SK-N-SH (cell line): Measurements from ENCODE around the gene CSNK1G2. TPM values are rescaled to one million over a fixed set of nuclear protein-coding genes. Genes with fewer than 3 reads are reported as not detected.

Source experiments
- CTCF ChIA-PET: fragments of 300-600, 350-600 bp; formaldehyde crosslinking; extraction: SDS; loops from one replicate; lab custom pipeline; 2021; lab: Yijun Ruan, JAX
- POLR2A ChIA-PET: fragments of 350-600 bp; sonication (Branson Sonifier 250); formaldehyde crosslinking; extraction: SDS; loops from one replicate; lab custom pipeline; 2020; ENCODE audit warnings: antibody characterized with exemption, inconsistent platforms; lab: Yijun Ruan, JAX
- DNase-seq: peaks from one replicate; pipeline ENCODE4 v3.0.0; 2012
- H2AFZ ChIP-seq: fragments of 200-600 bp; sonication (generic); 2 replicates; pipeline ENCODE4 v1.8.1; 2016; ENCODE audit warnings: antibody characterized with exemption, mild to moderate bottlenecking, low read depth
- H3F3A ChIP-seq: fragments of 200-600 bp; sonication (generic); replicated peaks from 2 replicates; pipeline ENCODE3; 2016; ENCODE audit warnings: antibody characterized with exemption, mild to moderate bottlenecking; ENCODE audit not compliant: insufficient read depth
- H3K27ac ChIP-seq, 2 experiments: fragments of 200-500 bp in 1 of 2; fragments of 200-600 bp in 1 of 2; sonication (Bioruptor generic) in 1 of 2; sonication (generic), shearing (Covaris generic) in 1 of 2; 2 replicates each; pipeline versions ENCODE4 v1.5.1 to v1.6.1; 2014 to 2016; ENCODE audit warnings: low read depth in 2 of 2, inconsistent platforms in 1 of 2, low read length in 1 of 2, mild to moderate bottlenecking in 1 of 2, mixed read lengths in 1 of 2
- H3K27me3 ChIP-seq: fragments of 200-600 bp; sonication (generic), shearing (Covaris generic); 2 replicates; pipeline ENCODE4 v1.6.1; 2016; ENCODE audit warnings: mixed run types; ENCODE audit not compliant: insufficient read depth
- H3K36me3 ChIP-seq, 2 experiments: fragments of 200-500 bp in 1 of 2; fragments of 200-600 bp in 1 of 2; sonication (Bioruptor generic) in 1 of 2; sonication (generic) in 1 of 2; replicated peaks in 1 of 2; 2 replicates each; pipeline versions ENCODE3 to v1.5.1; 2014 to 2016; ENCODE audit warnings: low read length in 1 of 2, mild to moderate bottlenecking in 1 of 2; ENCODE audit not compliant: insufficient read depth in 2 of 2, control insufficient read depth in 1 of 2
- H3K4me1 ChIP-seq, 2 experiments: fragments of 200-500 bp in 1 of 2; fragments of 200-600 bp in 1 of 2; sonication (Bioruptor generic) in 1 of 2; sonication (generic), shearing (Covaris generic) in 1 of 2; 2 replicates each; pipeline versions ENCODE4 v1.5.1 to v1.6.1; 2014 to 2016; ENCODE audit warnings: low read depth in 1 of 2, low read length in 1 of 2, mixed run types in 1 of 2; ENCODE audit not compliant: insufficient read depth in 2 of 2, control insufficient read depth in 1 of 2
- H3K4me2 ChIP-seq: fragments of 200-600 bp; sonication (generic), shearing (Covaris generic); 2 replicates; pipeline ENCODE4 v1.6.1; 2017; ENCODE audit warnings: mixed run types
- H3K4me3 ChIP-seq, 2 experiments: fragments of 200-500 bp in 1 of 2; fragments of 200-600 bp in 1 of 2; sonication (Bioruptor generic) in 1 of 2; sonication (generic), shearing (Covaris generic) in 1 of 2; 2 replicates each; pipeline versions ENCODE4 v1.5.1 to v1.8.1; 2014 to 2016; ENCODE audit warnings: low read depth in 2 of 2, inconsistent platforms in 1 of 2, low read length in 1 of 2, mild to moderate bottlenecking in 1 of 2, mixed read lengths in 1 of 2, moderate library complexity in 1 of 2
- H3K79me2 ChIP-seq: fragments of 200-600 bp; sonication (generic); 2 replicates; pipeline ENCODE4 v1.8.1; 2017; ENCODE audit warnings: mild to moderate bottlenecking; ENCODE audit not compliant: insufficient read depth
- H3K9ac ChIP-seq: fragments of 200-600 bp; sonication (generic); 2 replicates; pipeline ENCODE4 v1.6.1; 2017; ENCODE audit warnings: mixed run types
- H3K9me2 ChIP-seq: fragments of 200-600 bp; sonication (generic); 2 replicates; pipeline ENCODE4 v1.6.1; 2017; ENCODE audit warnings: mixed run types
- H3K9me3 ChIP-seq: fragments of 200-600 bp; sonication (generic); 2 replicates; pipeline ENCODE4 v1.6.1; 2017; ENCODE audit warnings: mixed run types, mild to moderate bottlenecking, moderate library complexity
- H4K20me1 ChIP-seq: fragments of 200-600 bp; sonication (generic); 2 replicates; pipeline ENCODE4 v1.6.1; 2017; ENCODE audit warnings: mild to moderate bottlenecking, mixed run types; ENCODE audit not compliant: insufficient read depth
- FOSL2 ChIP-seq: IDR thresholded peaks from 2 replicates; pipeline ENCODE4 v1.4.0; 2012; ENCODE audit warnings: low read depth, mild to moderate bottlenecking, moderate library complexity, borderline replicate concordance
- MEF2A ChIP-seq: IDR thresholded peaks from 2 replicates; pipeline ENCODE4 v1.4.0; 2012; ENCODE audit warnings: low read depth, borderline replicate concordance
- MXI1 ChIP-seq: IDR thresholded peaks from 2 replicates; pipeline ENCODE4 v1.6.1; 2012; ENCODE audit warnings: mild to moderate bottlenecking, low read depth, low read length, improper control_type of control experiment
- RAD21 ChIP-seq: IDR thresholded peaks from 2 replicates; pipeline ENCODE4 v1.6.1; 2012; ENCODE audit warnings: mild to moderate bottlenecking, low read length
- RXRA ChIP-seq: IDR thresholded peaks from 2 replicates; pipeline ENCODE4 v1.4.0; 2012; ENCODE audit warnings: low read depth, mild to moderate bottlenecking, borderline replicate concordance
- SIN3A ChIP-seq: IDR thresholded peaks from 2 replicates; pipeline ENCODE4 v1.6.1; 2012; ENCODE audit warnings: low read depth, mild to moderate bottlenecking, low read length, moderate library complexity, borderline replicate concordance
- SMC3 ChIP-seq: IDR thresholded peaks from 2 replicates; pipeline ENCODE4 v1.6.1; 2012; ENCODE audit warnings: low read depth, low read length, improper control_type of control experiment
- TCF12 ChIP-seq: IDR thresholded peaks from 2 replicates; pipeline ENCODE4 v1.4.0; 2012
- TEAD4 ChIP-seq: IDR thresholded peaks from 2 replicates; pipeline ENCODE4 v1.4.0; 2012; ENCODE audit warnings: mild to moderate bottlenecking, borderline replicate concordance; ENCODE audit not compliant: insufficient read depth
- YY1 ChIP-seq: IDR thresholded peaks from 2 replicates; pipeline ENCODE4 v1.4.0; 2012; ENCODE audit warnings: low read depth, mild to moderate bottlenecking
- WGBS: methylation state at CpG from one replicate; pipeline ENCODE4 v1.1.6; 2017; ENCODE audit warnings: low lambda C conversion rate; 5-methylcytosine and 5-hydroxymethylcytosine counted together
- polyA plus RNA-seq, 3 experiments: library from polyadenylated mRNA; depleted of rRNA; stranded (reverse); fragments of >200 nt; gene quantifications; 2 replicates each; pipeline ENCODE4 v1.2.3, GENCODE V29; 2012
- TF ChIP-seq, protein P1 (sequence below): IDR thresholded peaks from 2 replicates; pipeline ENCODE4; 2012
- TF ChIP-seq, protein P2 (sequence below): fragments of 150-350 bp; IDR thresholded peaks from 2 replicates; pipeline ENCODE4 v1.6.1; 2016; ENCODE audit warnings: mild to moderate bottlenecking, low read depth, low read length
- TF ChIP-seq, protein P3 (sequence below): fragments of 150-350 bp; IDR thresholded peaks from 2 replicates; pipeline ENCODE4 v1.6.1; 2017; ENCODE audit warnings: antibody characterized with exemption, low read length, low read depth, borderline replicate concordance
- TF ChIP-seq, protein P4 (sequence below): fragments of 200-600 bp; sonication (generic); IDR thresholded peaks from 2 replicates; pipeline ENCODE4 v1.6.1; 2017; ENCODE audit warnings: antibody characterized with exemption, mild to moderate bottlenecking, moderate library complexity

CSNK1G2 gene
- polyA plus RNA-seq, 1 of the 3 experiments (the other 2 are of a cell fraction): 79.4 TPM

DNA sequence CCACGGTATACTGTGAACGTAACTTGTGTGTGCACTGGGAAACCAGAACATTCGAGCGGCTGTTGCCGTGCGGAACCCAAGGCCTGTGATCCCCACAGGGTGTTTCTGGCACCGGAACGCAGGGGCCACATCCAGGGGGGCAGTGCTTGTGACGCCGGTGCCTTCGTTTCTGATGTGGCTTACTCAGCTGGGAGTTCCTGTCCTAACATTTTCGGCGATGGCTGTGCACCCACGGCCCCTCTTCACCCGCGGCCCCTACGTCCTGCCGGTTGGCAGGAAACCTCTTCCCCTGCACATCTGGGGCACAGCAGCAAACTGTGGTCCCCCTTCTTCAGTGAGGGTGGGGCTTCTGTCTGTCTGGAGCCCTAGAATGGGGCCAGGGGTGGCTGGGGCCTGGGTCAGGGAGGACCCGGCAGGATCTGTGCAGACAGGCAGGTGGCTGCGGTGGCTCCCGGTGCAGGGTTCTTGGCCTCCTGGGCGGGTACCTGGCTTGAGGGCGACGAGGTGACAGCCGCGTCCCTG lies 26.2 kb downstream of the CSNK1G2 start:
- CTCF ChIA-PET: interaction anchor here (0.7 kb wide), 1 partner anchor 21 kb away, joined by 5 read pairs; no protein-coding TSS in a partner anchor
- POLR2A ChIA-PET: no interaction called here
- 92% methylated on average over 16 of the region's 26 CpGs for WGBS
- H3K79me2 ChIP-seq: peaks cover 42% of the 10 kb centered on the region; the same call in 1 of the 2 replicates
- no peaks in the 10 kb centered on the region for H3K9me2 ChIP-seq
- H3K27me3 ChIP-seq: no peaks in the 10 kb centered on the region
- H3K9me3 ChIP-seq: no peaks in the 10 kb centered on the region
- H3K9ac ChIP-seq: no peak overlapping the region
- TF ChIP-seq TEAD4: no peak
- no peak for TF ChIP-seq SIN3A
- no peak for TF ChIP-seq SMC3
- TF ChIP-seq, protein P1, sequence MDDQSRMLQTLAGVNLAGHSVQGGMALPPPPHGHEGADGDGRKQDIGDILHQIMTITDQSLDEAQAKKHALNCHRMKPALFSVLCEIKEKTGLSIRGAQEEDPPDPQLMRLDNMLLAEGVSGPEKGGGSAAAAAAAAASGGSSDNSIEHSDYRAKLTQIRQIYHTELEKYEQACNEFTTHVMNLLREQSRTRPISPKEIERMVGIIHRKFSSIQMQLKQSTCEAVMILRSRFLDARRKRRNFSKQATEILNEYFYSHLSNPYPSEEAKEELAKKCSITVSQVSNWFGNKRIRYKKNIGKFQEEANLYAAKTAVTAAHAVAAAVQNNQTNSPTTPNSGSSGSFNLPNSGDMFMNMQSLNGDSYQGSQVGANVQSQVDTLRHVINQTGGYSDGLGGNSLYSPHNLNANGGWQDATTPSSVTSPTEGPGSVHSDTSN: no peak
- no peak for TF ChIP-seq RXRA
- TF ChIP-seq, protein P2, sequence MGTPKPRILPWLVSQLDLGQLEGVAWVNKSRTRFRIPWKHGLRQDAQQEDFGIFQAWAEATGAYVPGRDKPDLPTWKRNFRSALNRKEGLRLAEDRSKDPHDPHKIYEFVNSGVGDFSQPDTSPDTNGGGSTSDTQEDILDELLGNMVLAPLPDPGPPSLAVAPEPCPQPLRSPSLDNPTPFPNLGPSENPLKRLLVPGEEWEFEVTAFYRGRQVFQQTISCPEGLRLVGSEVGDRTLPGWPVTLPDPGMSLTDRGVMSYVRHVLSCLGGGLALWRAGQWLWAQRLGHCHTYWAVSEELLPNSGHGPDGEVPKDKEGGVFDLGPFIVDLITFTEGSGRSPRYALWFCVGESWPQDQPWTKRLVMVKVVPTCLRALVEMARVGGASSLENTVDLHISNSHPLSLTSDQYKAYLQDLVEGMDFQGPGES: no peak
- TF ChIP-seq YY1: no peak
- TF ChIP-seq, protein P3, sequence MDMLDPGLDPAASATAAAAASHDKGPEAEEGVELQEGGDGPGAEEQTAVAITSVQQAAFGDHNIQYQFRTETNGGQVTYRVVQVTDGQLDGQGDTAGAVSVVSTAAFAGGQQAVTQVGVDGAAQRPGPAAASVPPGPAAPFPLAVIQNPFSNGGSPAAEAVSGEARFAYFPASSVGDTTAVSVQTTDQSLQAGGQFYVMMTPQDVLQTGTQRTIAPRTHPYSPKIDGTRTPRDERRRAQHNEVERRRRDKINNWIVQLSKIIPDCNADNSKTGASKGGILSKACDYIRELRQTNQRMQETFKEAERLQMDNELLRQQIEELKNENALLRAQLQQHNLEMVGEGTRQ: no peak
- TF ChIP-seq TCF12: no peak
- no peak for TF ChIP-seq MEF2A
- TF ChIP-seq, protein P4, sequence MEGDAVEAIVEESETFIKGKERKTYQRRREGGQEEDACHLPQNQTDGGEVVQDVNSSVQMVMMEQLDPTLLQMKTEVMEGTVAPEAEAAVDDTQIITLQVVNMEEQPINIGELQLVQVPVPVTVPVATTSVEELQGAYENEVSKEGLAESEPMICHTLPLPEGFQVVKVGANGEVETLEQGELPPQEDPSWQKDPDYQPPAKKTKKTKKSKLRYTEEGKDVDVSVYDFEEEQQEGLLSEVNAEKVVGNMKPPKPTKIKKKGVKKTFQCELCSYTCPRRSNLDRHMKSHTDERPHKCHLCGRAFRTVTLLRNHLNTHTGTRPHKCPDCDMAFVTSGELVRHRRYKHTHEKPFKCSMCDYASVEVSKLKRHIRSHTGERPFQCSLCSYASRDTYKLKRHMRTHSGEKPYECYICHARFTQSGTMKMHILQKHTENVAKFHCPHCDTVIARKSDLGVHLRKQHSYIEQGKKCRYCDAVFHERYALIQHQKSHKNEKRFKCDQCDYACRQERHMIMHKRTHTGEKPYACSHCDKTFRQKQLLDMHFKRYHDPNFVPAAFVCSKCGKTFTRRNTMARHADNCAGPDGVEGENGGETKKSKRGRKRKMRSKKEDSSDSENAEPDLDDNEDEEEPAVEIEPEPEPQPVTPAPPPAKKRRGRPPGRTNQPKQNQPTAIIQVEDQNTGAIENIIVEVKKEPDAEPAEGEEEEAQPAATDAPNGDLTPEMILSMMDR: no peak
- TF ChIP-seq RAD21: no peak
- TF ChIP-seq FOSL2: no peak
- TF ChIP-seq MXI1: no peak
- no peak overlapping the region for H3K27ac ChIP-seq
- peaks cover 17% of the 10 kb centered on the region for H4K20me1 ChIP-seq
- no peaks in the 10 kb centered on the region; a peak in 1 of 4 replicates for H3K4me1 ChIP-seq
- no peaks in the 10 kb centered on the region for H3F3A ChIP-seq
- H2AFZ ChIP-seq: no peak overlapping the region
- no peak overlapping the region for H3K4me2 ChIP-seq
- DNase-seq: no peak
- peaks cover 5 to 13% of the 10 kb centered on the region in 2 experiments for H3K36me3 ChIP-seq
- H3K4me3 ChIP-seq: no peak overlapping the region
